ENCODE data around the gene RAD50.
"Not testable (repeated sequence)": the region's sequence is repeated elsewhere in the genome, so short reads cannot be mapped to it uniquely, and the experiment has no call there.

RAD50 gene

GRCh38 chr5:132549576-132549975 is 7.2 kb upstream of the RAD50 start:
- H3K4me3 ChIP-seq (ENCODE audit: low read depth, low read length): no peak overlapping the region
- TF ChIP-seq MAX (IDR thresholded peaks at IDR 0.05; ENCODE audit: low read depth, low read length) (no peak), POLR2A (IDR thresholded peaks at IDR 0.05; ENCODE audit: extremely low read depth, insufficient read length) (no peak), MYC (IDR thresholded peaks at IDR 0.05; ENCODE audit: low read depth, low read length) (no peak), CTCF (IDR thresholded peaks at IDR 0.05; ENCODE audit: low read depth, low read length) (no peak)
- DNase-seq (ENCODE audit: low read depth): no peak

GRCh38 chr5:132556153-132556762 is 519 bp upstream of the RAD50 start:
- no peak for DNase-seq (ENCODE audit: low read depth)
- peak overlapping the region; percentile 93 for H3K4me3 ChIP-seq (ENCODE audit: low read depth, low read length)
- TF ChIP-seq MYC (IDR thresholded peaks at IDR 0.05; ENCODE audit: low read depth, low read length) (no peak), POLR2A (IDR thresholded peaks at IDR 0.05; ENCODE audit: extremely low read depth, insufficient read length) (no peak), CTCF (IDR thresholded peaks at IDR 0.05; ENCODE audit: low read depth, low read length) (no peak), MAX (IDR thresholded peaks at IDR 0.05; ENCODE audit: low read depth, low read length) (no peak)

GRCh38 chr5:132557478-132558172 is 848 bp downstream of the RAD50 start:
- H3K4me3 ChIP-seq (ENCODE audit: low read depth, low read length): peak overlapping the region; percentile 93
- TF ChIP-seq MAX (IDR thresholded peaks at IDR 0.05; ENCODE audit: low read depth, low read length): no peak
- DNase-seq (ENCODE audit: low read depth): peak; percentile 68

- peak overlapping the region; percentile 93 for H3K4me3 ChIP-seq (ENCODE audit: low read depth, low read length)
- no peak for TF ChIP-seq POLR2A (IDR thresholded peaks at IDR 0.05; ENCODE audit: extremely low read depth, insufficient read length)
- no peak for TF ChIP-seq MAX (IDR thresholded peaks at IDR 0.05; ENCODE audit: low read depth, low read length)
- TF ChIP-seq CTCF (IDR thresholded peaks at IDR 0.05; ENCODE audit: low read depth, low read length): no peak
- no peak for TF ChIP-seq MYC (IDR thresholded peaks at IDR 0.05; ENCODE audit: low read depth, low read length)
- DNase-seq (ENCODE audit: low read depth): no peak
Measured at GRCh38 chr5:132559383-132560060, 2.7 kb downstream of the RAD50 start.

GRCh38 chr5:132561601-132562000 is 4.8 kb downstream of the RAD50 start:
- H3K4me3 ChIP-seq (ENCODE audit: low read depth, low read length): no peak overlapping the region
- peak; percentile 4 for DNase-seq (ENCODE audit: low read depth)
- no peak for TF ChIP-seq POLR2A (IDR thresholded peaks at IDR 0.05; ENCODE audit: extremely low read depth, insufficient read length)
- no peak for TF ChIP-seq MAX (IDR thresholded peaks at IDR 0.05; ENCODE audit: low read depth, low read length)
- no peak for TF ChIP-seq CTCF (IDR thresholded peaks at IDR 0.05; ENCODE audit: low read depth, low read length)
- TF ChIP-seq MYC (IDR thresholded peaks at IDR 0.05; ENCODE audit: low read depth, low read length): no peak

- DNase-seq (ENCODE audit: low read depth); H3K4me3 ChIP-seq (ENCODE audit: low read depth, low read length): not testable (repeated sequence)
Measured at GRCh38 chr5:132564555-132564954, 7.8 kb downstream of the RAD50 start.

Data from NB4 (cell line).